H1 (cell line): ENCODE results near the gene RNMT. TPM values are rescaled to one million over a fixed set of nuclear protein-coding genes. Genes with fewer than 3 reads are reported as not detected.
"Not testable (repeated sequence)": the region's sequence is repeated elsewhere in the genome, so short reads cannot be mapped to it uniquely, and the experiment has no call there.

Source experiments
- CTCF ChIA-PET: fragments of 300-600 bp; sonication (Branson Sonifier 250); formaldehyde crosslinking; loops from one replicate; lab custom pipeline; 2021; ENCODE audit not compliant: partially characterized antibody; lab: Charles Lee
- POLR2A ChIA-PET: fragments of 300-600 bp; sonication (Branson Sonifier 250); formaldehyde crosslinking; loops from one replicate; lab custom pipeline; 2021; ENCODE audit warnings: inconsistent platforms; ENCODE audit not compliant: partially characterized antibody; lab: Charles Lee
- DNase-seq, 2 experiments: peaks; one replicate each; pipeline versions ENCODE4 v3.0.0 to v3.0.0-alpha.2; 2010 to 2022; ENCODE audit warnings: low spot score in 2 of 2, low read depth in 1 of 2, mixed read lengths in 1 of 2
- FAIRE-seq: peaks from 2 replicates; lab custom pipeline; 2011; peaks lifted over from hg19 to GRCh38; lab: Jason Lieb, UNC
- H2AFZ ChIP-seq: 2 replicates; pipeline ENCODE4 v1.8.1; 2012; ENCODE audit warnings: low read length, inconsistent platforms
- H2AK5ac ChIP-seq: 2 replicates; pipeline ENCODE4 v1.6.1; 2013; ENCODE audit warnings: low read depth, low read length
- H2BK120ac ChIP-seq: replicated peaks from 2 replicates; pipeline ENCODE3; 2013; ENCODE audit warnings: low read depth, low read length, inconsistent platforms
- H2BK12ac ChIP-seq: 2 replicates; pipeline ENCODE4 v1.6.1; 2013; ENCODE audit warnings: low read depth, low read length
- H2BK15ac ChIP-seq: 2 replicates; pipeline ENCODE4 v1.6.1; 2013; ENCODE audit warnings: low read length
- H2BK20ac ChIP-seq: 2 replicates; pipeline ENCODE4 v1.6.1; 2013; ENCODE audit warnings: low read length
- H2BK5ac ChIP-seq: 2 replicates; pipeline ENCODE4 v1.6.1; 2013; ENCODE audit warnings: low read depth, low read length
- H3K14ac ChIP-seq: 2 replicates; pipeline ENCODE4 v1.6.1; 2013; ENCODE audit warnings: inconsistent platforms; ENCODE audit not compliant: insufficient read length
- H3K18ac ChIP-seq: 2 replicates; pipeline ENCODE4 v1.6.1; 2013; ENCODE audit warnings: low read length; ENCODE audit errors: extremely low read depth
- H3K23ac ChIP-seq: 2 replicates; pipeline ENCODE4 v1.6.1; 2013; ENCODE audit warnings: inconsistent platforms; ENCODE audit not compliant: insufficient read length
- H3K23me2 ChIP-seq: 2 replicates; pipeline ENCODE4 v1.6.1; 2013; ENCODE audit warnings: low read depth, low read length
- H3K27ac ChIP-seq: 2 replicates; pipeline ENCODE4 v1.6.1; 2011; ENCODE audit warnings: low read depth, low read length, inconsistent platforms
- H3K27me3 ChIP-seq, 4 experiments: replicated peaks in 1 of 4; 1 replicate in 1 of 4; 2 replicates in 3 of 4; pipeline versions ENCODE4 v1.6.1 to v1.8.1; 2011 to 2013; ENCODE audit warnings: low read length in 3 of 4, mild to moderate bottlenecking in 3 of 4, inconsistent platforms in 2 of 4, mixed read lengths in 2 of 4, moderate library complexity in 1 of 4; ENCODE audit not compliant: control insufficient read depth in 3 of 4, insufficient read depth in 3 of 4; ENCODE audit errors: extremely low read depth in 1 of 4
- H3K36me3 ChIP-seq, 4 experiments: 2 replicates each; pipeline versions ENCODE4 v1.6.1 to v1.8.1; 2011 to 2013; ENCODE audit warnings: mild to moderate bottlenecking in 4 of 4, low read length in 3 of 4, moderate library complexity in 2 of 4, control low read depth in 1 of 4, inconsistent platforms in 1 of 4; ENCODE audit not compliant: insufficient read depth in 4 of 4, control insufficient read depth in 2 of 4
- H3K4ac ChIP-seq: replicated peaks from 2 replicates; pipeline ENCODE3; 2013; ENCODE audit warnings: low read length, low read depth, mixed read lengths, inconsistent platforms; ENCODE audit not compliant: insufficient read length
- H3K4me1 ChIP-seq, 4 experiments: replicated peaks in 1 of 4; 1 replicate in 1 of 4; 2 replicates in 3 of 4; pipeline versions ENCODE4 v1.6.1 to v1.8.1; 2011 to 2013; ENCODE audit warnings: low read length in 3 of 4, inconsistent platforms in 2 of 4, mixed read lengths in 1 of 4; ENCODE audit not compliant: insufficient read depth in 4 of 4, control insufficient read depth in 3 of 4
- H3K4me2 ChIP-seq, 2 experiments: 2 replicates each; pipeline versions ENCODE4 v1.6.1 to v1.8.1; 2011 to 2013; ENCODE audit warnings: low read depth in 2 of 2, low read length in 2 of 2, control low read depth in 1 of 2, inconsistent platforms in 1 of 2, mild to moderate bottlenecking in 1 of 2; ENCODE audit not compliant: insufficient read depth in 1 of 2
- H3K4me3 ChIP-seq, 4 experiments: fragments of 200-600, 300-600 bp in 1 of 4; sonication (generic), shearing (Covaris generic), sonication (Bioruptor Twin) in 1 of 4; 2 replicates each; pipeline versions ENCODE4 v1.5.1 to v1.8.1; 2011 to 2016; ENCODE audit warnings: low read length in 4 of 4, low read depth in 3 of 4, control low read depth in 2 of 4, inconsistent platforms in 2 of 4, mild to moderate bottlenecking in 2 of 4, mixed read lengths in 1 of 4, moderate library complexity in 1 of 4; ENCODE audit not compliant: insufficient read depth in 2 of 4; ENCODE audit errors: extremely low read depth in 1 of 4
- H3K56ac ChIP-seq: replicated peaks from 2 replicates; pipeline ENCODE3; 2013; ENCODE audit warnings: low read depth, mild to moderate bottlenecking, mixed read lengths, low read length, inconsistent platforms; ENCODE audit not compliant: insufficient read length
- H3K79me1 ChIP-seq: 2 replicates; pipeline ENCODE4 v1.6.1; 2013; ENCODE audit warnings: low read depth, low read length, control low read depth
- H3K79me2 ChIP-seq, 2 experiments: 2 replicates each; pipeline versions ENCODE4 v1.6.1 to v1.8.1; 2012 to 2013; ENCODE audit warnings: low read length in 2 of 2, mild to moderate bottlenecking in 2 of 2, inconsistent platforms in 1 of 2; ENCODE audit not compliant: insufficient read depth in 2 of 2, control insufficient read depth in 1 of 2
- H3K9ac ChIP-seq, 4 experiments: replicated peaks in 1 of 4; 1 replicate in 1 of 4; 2 replicates in 3 of 4; pipeline versions ENCODE4 v1.6.1 to v1.8.1; 2011 to 2013; ENCODE audit warnings: low read depth in 3 of 4, low read length in 3 of 4, control low read depth in 2 of 4, mild to moderate bottlenecking in 2 of 4, moderate library complexity in 2 of 4, inconsistent platforms in 1 of 4; ENCODE audit errors: extremely low read depth in 1 of 4
- H3K9me3 ChIP-seq, 2 experiments: 2 replicates each; pipeline versions ENCODE4 v1.6.1 to v1.8.1; 2012 to 2013; ENCODE audit warnings: mild to moderate bottlenecking in 2 of 2, moderate library complexity in 2 of 2, control low read depth in 1 of 2, inconsistent platforms in 1 of 2, low read depth in 1 of 2, low read length in 1 of 2, mixed read lengths in 1 of 2; ENCODE audit not compliant: insufficient read depth in 2 of 2
- H4K20me1 ChIP-seq, 2 experiments: replicated peaks in 1 of 2; 2 replicates each; pipeline versions ENCODE3 to v1.8.1; 2011 to 2013; ENCODE audit warnings: inconsistent platforms in 2 of 2, low read length in 2 of 2, mild to moderate bottlenecking in 1 of 2; ENCODE audit not compliant: insufficient read depth in 2 of 2, control insufficient read depth in 1 of 2
- H4K5ac ChIP-seq: 2 replicates; pipeline ENCODE4 v1.6.1; 2013; ENCODE audit warnings: low read length, low read depth, mixed read lengths, inconsistent platforms; ENCODE audit not compliant: insufficient read length
- H4K8ac ChIP-seq: 2 replicates; pipeline ENCODE4 v1.8.0; 2013; ENCODE audit warnings: mild to moderate bottlenecking, moderate library complexity, low read length, inconsistent platforms; ENCODE audit not compliant: insufficient read depth; ENCODE audit errors: extremely low read depth
- H4K91ac ChIP-seq: replicated peaks from 2 replicates; pipeline ENCODE3; 2013; ENCODE audit warnings: low read length, mixed read lengths, inconsistent platforms; ENCODE audit not compliant: insufficient read length
- WGBS, 2 experiments: shearing (Covaris generic) in 1 of 2; methylation state at CpG; one replicate each; pipeline versions ENCODE4 v1.1.6 to v1.1.7; 2013 to 2015; ENCODE audit warnings: low lambda C conversion rate in 2 of 2, mixed read lengths in 2 of 2, inconsistent platforms in 1 of 2, low coverage in 1 of 2, missing lambda C conversion rate in 1 of 2; ENCODE audit not compliant: insufficient replicate concordance in 2 of 2, insufficient coverage in 1 of 2, insufficient read length in 1 of 2; ENCODE audit errors: extremely low coverage in 1 of 2, missing lambda C conversion rate in 1 of 2; 5-methylcytosine and 5-hydroxymethylcytosine counted together
- polyA plus RNA-seq, 7 experiments: library from polyadenylated mRNA; depleted of rRNA in 3 of 7; stranded (reverse) in 5 of 7; unstranded in 2 of 7; fragments of >200 nt in 5 of 7; fragments of 200-250 nt in 2 of 7; gene quantifications; 1 replicate in 5 of 7; 2 replicates in 1 of 7; 4 replicates in 1 of 7; pipeline versions ENCODE4 v1.2.1 to v1.2.3, GENCODE V29; 2011 to 2013; ENCODE audit warnings: missing spikeins in 2 of 7, mixed read lengths in 2 of 7
- total RNA-seq: library from RNA; stranded (reverse); fragmentation: NEBNext Ultra II Directional; extraction: Animal tissue kit (Norgen Biotek cat#: 25700); gene quantifications from 2 replicates; pipeline ENCODE4 v1.2.1, GENCODE V29; 2021

RNMT gene
- total and polyA plus RNA-seq, 2 of the 8 experiments (the other 6 are each of a cell fraction or from before 2014, with no cell fraction given) = 25.3 to 63.5 TPM

DNA sequence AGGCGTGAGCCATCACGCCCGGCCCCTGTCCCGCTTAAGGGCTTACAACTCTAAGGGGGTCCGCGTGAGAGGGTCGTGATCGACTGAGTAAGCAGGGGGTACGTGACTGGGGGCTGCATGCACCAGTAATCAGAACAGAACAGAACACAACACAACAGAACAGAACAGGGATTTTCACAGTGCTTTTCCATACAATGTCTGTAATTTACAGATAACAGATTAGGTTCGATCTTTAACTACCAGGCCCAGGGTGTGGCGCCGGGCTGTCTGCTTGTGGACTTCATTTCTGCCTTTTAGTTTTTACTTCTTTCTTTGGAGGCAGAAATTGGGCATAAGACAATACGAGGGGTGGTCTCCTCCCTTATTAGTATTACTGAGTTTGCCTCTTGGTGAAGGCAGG, 49.1 kb upstream of the RNMT start:
- not testable (repeated sequence) for H3K79me2 ChIP-seq
- WGBS, 2 experiments = 95% methylated on average over 13 of the region's 13 CpGs; no CpG with 5 or more reads in 1 of the 2 experiments

More for the DNA sequence above, 49.1 kb upstream of the RNMT start:
- H2BK20ac ChIP-seq, H2BK12ac ChIP-seq, H2AK5ac ChIP-seq, H3K56ac ChIP-seq, H3K23ac ChIP-seq, H4K20me1 ChIP-seq, H3K4ac ChIP-seq, H3K4me2 ChIP-seq, H3K27me3 ChIP-seq, H3K18ac ChIP-seq, H4K8ac ChIP-seq, H3K23me2 ChIP-seq, H3K9ac ChIP-seq, POLR2A ChIA-PET, H2AFZ ChIP-seq, H2BK5ac ChIP-seq, H4K91ac ChIP-seq, H3K4me1 ChIP-seq, H3K79me1 ChIP-seq, H3K27ac ChIP-seq, H2BK15ac ChIP-seq, H3K36me3 ChIP-seq, H3K4me3 ChIP-seq, CTCF ChIA-PET, H2BK120ac ChIP-seq, FAIRE-seq, H4K5ac ChIP-seq, H3K14ac ChIP-seq, DNase-seq: not testable (repeated sequence)
- peaks cover 12 to 13% of the 10 kb centered on the region in 2 experiments for H3K9me3 ChIP-seq
